Stomach (tissue), 4 donors: ENCODE measurements around the gene ARID4B.

Source experiments
- CTCF ChIP-seq, 7 experiments: fragments of 450-650 bp in 4 of 7; fragments of 200-600 bp in 3 of 7; sonication (generic) in 3 of 7; IDR thresholded peaks; one replicate each; pipeline ENCODE4 v1.5.1; 2016 to 2019; ENCODE audit warnings: antibody characterized with exemption in 7 of 7, control low read depth in 2 of 7, mild to moderate bottlenecking in 1 of 7
- POLR2AphosphoS5 ChIP-seq, 3 donors: sonication (generic); formaldehyde crosslinking; IDR thresholded peaks; one replicate each; pipeline ENCODE4 v1.6.1; 2016; ENCODE audit warnings: antibody characterized with exemption in 3 of 3

- TF ChIP-seq POLR2AphosphoS5 (IDR thresholded peaks at IDR 0.05) (no peak), CTCF (IDR thresholded peaks at IDR 0.05) (no peak)
Observed at GRCh38 chr1:235156265-235156664, 171.7 kb downstream of the ARID4B start.
